ENCODE results near the gene JAG1. TPM values are rescaled to one million over a fixed set of nuclear protein-coding genes. Genes with fewer than 3 reads are reported as not detected.

Gene JAG1
- total RNA-seq, 1 donor: 5.4 TPM

DNA sequence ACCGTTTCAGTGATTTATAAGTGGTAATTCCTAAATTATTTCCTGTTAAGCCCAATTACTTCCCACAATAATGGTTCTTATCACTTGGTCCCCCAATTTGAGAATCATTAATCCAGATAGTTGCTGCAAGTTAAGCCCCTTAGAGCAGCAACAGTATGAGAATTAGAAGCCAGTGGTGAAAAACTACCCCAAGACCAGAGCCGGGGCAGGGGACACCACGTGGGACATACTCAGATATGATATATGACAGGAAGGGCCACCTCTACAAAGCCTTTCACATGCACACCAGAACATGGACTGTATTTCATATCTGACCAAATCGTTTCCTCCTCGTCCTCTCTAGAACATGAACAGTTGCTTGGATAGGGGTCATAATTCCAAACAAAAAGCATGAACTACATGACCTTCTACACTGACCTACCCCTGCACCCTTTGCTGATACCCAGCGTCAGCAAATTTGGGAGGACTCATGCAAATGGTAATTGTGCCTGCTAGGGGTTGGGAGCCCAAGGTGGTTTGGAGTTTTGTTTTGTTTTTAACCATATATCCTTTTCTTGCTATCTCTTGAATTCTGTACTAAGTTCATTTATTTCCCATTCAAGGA, 3.9 kb downstream of the JAG1 start:
- no peak for DNase-seq (ENCODE audit: low read depth in 2 of 3, low spot score in 2 of 3)

DNA sequence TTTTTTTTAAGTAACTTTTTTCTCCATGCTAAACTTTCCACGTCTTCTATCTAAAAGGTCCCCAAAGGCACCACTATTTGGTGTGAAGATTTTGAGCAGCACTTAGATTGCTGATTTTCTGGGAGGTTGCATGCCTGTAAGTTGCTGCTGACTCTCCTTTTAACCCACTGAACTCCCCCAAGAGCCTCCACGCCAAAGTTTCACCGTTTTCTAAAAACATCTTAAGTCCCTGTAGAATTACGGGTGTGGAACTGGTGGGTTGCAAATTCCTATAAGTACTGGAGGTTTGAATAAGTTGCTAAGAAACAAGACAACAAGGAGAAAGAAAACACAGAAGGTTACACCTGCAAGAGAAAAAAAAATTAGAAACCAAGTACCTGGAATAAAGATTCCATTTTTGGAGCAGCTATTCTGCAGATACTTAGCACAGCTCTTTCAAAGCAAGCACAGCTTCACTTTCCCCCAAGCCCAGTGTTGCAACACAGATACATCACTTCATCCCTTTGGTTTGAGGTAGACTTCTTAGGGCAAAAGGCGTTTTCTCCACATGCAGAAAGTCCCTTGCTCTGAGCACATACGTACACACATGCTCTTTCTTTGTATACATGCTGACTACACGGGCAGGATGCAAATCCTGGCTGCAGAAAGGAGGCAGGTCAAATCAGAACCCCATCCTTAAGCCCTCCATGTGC, 5.0 kb downstream of the JAG1 start:
- DNase-seq (ENCODE audit: low read depth in 2 of 3, low spot score in 2 of 3): no peak

DNA sequence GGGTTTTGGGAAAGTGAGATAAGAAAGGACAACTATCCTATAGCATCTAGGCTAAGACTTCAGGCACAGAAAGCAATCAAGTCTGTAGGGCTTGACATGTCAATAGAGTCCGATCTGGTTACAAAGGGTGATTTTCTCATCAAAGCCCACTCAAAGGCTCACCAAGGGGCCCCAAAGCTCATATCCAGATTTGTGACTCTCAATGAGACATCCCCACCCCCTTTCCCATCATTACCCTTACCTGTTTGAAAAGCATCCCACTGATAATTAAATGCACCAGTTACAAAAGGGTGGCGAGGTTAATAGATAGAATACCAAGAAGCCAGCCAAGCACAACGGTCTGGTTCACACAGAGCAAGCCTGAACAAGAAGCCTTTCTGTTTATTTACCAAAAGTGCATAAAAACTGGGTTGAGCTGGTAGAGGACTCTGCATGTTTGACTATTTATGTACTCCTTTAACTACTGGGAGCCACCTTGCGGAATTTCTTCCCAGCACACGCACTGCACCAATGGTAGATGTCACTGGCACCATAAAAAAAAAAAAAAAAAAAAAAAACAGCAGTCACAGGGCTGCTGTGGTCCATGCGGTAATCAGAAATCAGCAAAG, 6.1 kb downstream of the JAG1 start:
- DNase-seq (ENCODE audit: low read depth in 2 of 3, low spot score in 2 of 3): no peak

DNA sequence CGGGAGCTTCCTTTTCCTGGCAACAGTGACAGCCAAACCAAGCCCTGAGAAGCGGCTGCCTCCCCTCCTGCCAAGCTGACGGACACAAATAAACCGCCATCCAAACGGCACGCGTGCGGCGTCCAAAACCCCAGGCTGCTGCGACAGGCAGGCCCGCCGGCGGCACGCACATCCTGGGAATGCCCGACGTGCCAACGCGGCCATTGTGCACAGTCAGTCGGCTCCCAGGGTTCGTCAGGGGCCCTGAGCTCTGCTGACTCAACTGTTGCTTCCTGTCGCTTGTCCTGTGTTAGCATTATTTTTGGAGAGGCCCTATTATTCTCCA, 6.8 kb downstream of the JAG1 start:
- DNase-seq (ENCODE audit: low read depth in 2 of 3, low spot score in 2 of 3): no peak

DNA sequence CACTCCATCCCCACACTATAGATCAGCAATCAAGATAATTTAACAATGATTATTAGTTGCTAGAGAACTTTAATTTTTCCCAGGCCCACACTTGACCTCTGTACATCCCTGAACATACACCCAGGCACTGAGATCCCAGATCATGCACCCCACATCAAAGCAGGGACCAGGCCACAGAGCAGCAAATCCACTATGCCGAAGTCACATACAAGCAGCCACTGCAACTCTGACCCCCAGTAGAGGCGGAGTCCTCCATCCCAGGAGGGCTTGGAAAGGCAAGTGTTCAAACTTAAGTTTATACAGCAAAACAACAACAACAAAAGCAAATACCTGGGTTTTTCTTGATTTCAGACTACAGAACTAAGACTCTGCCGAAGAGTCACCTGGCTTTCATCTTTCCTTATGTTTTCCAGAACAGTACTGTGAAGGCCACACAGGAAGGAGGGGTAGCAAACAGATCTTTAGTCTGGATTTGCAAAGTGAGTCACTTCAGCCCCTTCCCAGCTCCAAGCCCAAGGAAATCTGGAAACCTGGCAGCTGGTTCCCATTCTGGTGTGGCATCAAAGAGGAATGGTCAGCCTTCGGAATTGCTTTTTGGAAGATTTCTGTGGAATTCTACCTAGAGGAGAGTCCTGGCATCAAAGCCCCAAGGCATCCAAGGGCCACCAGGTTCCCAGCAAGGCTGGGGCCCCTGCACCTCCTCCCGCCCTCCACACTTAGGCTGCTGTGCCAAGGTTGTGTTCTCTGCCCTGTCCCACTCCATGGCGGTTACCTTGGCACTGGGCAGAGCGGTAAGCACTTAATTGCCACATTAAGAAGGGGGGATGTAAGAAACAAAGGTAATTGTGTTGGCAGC, 7.3 kb downstream of the JAG1 start:
- no peak for DNase-seq (ENCODE audit: low read depth in 2 of 3, low spot score in 2 of 3)

DNA sequence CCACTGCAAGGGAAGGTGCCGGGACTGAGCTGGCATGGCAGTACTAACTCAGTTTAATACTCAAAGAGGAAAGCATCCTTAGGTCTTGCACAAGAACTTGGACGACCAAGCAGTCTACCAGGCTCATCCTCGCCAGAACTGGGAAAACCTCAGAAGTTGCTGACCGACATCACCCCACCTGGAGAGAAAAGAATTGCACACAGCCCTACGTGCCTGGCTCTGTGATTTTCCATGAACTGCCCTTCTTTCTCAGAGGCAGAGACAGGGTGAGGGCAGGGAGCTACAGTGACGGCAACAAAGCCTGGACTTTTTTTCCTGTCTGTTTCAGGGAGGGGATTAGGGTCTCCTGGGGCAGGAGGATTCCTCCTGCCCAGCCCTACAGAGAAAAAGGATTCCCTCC, 8.0 kb downstream of the JAG1 start:
- DNase-seq (ENCODE audit: low read depth in 2 of 3, low spot score in 2 of 3): no peak

DNA sequence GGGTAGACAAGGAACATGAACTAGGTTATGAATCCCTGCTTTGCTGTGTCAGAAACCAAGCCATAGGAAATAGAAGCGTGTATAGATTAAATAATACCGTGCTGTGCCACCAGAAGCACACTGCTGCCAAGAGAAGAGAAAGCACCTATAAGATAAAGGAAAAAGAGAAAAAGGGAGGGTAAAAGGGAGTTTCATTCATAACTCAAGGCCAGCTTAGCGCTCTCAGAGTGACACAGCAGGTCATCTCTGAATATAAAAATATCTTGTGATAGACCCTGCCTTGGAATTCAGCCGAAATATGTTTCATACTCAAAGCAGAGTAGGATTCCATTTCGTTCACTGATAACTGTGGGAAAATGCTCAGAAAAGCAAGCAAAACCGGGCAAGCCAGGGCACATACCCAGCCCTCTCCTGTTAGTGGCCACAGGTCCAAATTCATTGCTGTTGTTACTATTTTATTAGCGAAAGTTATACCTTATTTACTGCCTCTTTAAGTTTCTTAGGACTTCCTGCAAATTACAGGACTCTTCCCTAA, 8.7 kb downstream of the JAG1 start:
- no peak for DNase-seq (ENCODE audit: low read depth in 2 of 3, low spot score in 2 of 3)

DNA sequence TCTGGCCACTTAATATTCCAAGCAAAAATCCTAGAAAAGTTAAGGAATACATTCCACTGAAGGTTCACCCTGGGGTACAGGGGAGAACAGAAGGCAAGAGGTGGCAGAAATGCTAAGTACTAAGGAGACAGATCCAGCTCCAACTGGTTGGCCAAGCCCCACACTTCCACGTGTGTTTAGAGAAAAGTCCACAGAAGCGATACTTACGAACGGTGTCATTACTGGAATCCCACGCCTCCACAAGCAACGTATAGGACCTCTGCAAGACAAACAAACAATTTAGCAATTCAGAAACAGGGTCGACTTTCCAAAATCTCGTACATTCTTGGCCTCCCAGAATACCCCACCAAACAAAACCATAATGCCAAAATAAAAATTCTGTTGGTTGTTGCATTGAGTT, 10.0 kb downstream of the JAG1 start:
- no peak for DNase-seq (ENCODE audit: low read depth in 2 of 3, low spot score in 2 of 3)

DNA sequence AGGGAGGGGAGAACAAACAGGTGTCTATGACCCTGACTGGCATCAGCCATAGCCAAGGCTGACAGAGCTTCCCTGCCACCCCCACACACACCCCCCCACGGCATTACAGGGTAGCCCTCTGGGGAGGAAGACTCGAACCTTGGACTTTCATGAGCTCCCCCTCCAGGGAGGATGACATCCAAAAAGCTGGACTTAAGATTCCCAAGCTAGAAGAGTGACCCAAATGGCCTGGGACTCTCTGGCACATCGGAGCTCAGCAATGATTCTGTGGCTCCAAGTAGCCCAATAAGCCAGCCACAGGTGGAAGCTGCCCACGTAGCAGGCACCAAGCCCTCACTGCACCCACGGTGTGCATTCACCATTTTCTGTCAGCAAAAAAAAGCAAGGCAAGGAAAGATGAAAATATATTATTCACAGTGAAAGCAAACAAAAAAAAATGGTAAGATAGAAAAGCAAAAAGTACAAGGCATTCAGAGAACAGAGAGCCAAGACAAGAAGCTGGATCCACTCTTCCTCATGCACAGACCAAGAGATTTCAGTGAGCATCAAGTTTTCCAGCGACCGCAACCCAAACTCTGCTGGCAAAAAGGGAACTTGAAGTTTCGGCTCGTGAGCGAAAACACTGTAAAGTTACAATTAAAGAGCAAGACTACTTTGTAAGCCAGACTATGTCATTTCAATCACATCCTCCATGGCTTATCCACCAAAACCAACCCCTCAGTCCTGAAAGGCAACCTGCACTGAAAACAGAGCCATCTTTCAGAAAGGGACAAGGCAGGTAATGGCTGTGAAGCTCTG, 10.9 kb downstream of the JAG1 start:
- peak in 1 of 3 donors; percentile 58 for DNase-seq (ENCODE audit: low read depth in 2 of 3, low spot score in 2 of 3)

DNA sequence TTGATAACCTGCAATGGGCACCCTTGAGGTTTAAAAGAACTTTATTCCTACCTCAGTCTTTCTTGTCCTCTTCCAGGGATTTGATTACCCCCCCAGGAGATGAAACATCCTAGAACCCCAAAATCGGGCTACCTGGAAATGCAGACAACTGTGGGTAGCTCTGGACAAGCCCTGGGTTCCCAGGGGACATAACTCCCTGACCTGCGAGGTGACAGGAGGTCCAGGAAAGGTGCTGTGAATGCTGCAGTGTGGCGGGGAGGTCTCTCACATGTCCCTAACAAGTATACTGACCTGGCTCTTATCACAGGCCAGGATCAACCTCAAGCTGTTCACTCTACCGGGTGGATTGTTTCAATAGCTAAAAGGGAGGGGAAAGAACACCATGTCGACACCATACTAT, 11.6 kb downstream of the JAG1 start:
- DNase-seq (ENCODE audit: low read depth in 2 of 3, low spot score in 2 of 3): no peak

DNA sequence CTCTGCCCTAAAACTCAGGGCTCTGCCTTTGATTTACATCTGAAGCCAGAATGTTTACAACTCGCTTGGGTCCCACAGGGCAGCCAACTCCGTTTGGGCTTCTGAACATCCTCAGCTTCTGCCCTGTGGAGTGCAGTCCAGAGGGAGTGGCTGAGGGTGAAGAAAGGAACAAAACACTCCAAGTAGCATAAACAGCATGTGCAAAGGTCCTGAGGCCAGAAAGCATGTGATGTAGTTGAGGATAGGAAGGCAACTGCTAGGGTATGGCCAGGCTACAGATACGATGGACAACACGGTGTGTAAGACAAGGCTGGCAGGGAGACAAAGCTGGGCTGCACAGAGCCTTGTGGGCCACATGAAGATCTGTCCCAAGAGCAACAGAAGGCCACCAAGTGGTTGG, 12.5 kb downstream of the JAG1 start:
- no peak for DNase-seq (ENCODE audit: low read depth in 2 of 3, low spot score in 2 of 3)

DNA sequence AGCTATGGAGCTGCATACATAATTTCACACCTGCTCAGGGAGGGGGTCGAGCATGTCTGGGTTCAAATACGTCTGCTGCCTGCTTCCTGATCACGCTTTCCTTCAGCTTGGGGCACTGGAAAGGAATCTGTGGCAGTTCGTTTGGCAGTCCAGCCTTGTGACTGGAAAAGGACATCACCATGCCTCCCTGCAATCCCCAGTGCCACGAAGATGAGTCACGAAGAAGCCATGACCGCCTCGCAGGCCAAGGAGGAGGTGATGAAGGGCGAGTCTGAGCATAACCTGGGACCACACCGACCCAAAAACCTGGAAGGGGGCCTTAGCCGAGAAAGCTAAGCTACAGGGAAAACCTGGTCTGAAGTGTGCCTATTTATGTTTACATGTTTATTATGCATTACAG, 13.1 kb downstream of the JAG1 start:
- DNase-seq (ENCODE audit: low read depth in 2 of 3, low spot score in 2 of 3): no peak

DNA sequence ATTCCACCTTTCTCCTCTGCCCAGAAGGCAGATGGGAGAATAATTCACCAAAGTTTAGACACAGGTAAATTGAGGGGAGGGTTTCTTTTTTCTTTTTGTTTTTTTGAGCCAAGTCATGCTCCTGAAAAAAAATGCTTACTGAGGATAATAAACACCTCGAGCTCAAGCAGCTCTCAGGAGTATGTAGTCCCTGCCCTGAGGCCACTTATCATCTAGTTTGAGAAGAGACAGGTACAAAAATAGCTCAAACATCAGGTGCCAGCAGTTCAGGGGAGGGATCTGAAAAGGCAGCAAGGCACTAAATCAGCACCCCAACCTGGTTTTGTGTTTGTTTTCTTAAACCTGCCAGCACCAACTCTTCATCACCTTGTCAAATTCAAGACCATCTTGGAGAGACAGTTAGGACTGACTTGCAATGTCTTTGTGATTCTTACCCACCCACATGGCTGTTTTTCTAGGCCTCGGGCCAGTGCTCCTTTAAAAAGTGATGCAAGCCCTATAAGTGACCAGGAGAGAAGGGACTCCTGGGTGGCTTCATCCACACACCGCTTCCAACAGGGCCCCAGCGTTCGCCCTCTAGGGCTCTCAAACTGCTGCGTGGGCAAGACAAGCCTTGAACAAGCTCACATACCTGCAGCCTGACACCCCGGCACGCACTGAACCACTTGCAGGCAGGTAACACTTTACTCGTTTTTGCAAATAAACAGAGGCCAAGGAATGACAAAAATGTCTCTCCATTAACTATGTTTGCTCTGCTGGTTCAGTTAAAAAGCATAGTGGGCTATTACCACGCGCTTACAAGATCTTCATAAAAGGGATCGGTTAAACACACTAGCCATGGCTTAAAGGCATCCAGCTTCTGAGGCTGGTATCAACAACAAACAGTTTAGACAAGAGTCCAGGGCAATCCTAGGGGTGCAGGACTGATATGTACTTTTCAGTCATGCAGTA, 13.9 kb downstream of the JAG1 start:
- no peak for DNase-seq (ENCODE audit: low read depth in 2 of 3, low spot score in 2 of 3)

DNA sequence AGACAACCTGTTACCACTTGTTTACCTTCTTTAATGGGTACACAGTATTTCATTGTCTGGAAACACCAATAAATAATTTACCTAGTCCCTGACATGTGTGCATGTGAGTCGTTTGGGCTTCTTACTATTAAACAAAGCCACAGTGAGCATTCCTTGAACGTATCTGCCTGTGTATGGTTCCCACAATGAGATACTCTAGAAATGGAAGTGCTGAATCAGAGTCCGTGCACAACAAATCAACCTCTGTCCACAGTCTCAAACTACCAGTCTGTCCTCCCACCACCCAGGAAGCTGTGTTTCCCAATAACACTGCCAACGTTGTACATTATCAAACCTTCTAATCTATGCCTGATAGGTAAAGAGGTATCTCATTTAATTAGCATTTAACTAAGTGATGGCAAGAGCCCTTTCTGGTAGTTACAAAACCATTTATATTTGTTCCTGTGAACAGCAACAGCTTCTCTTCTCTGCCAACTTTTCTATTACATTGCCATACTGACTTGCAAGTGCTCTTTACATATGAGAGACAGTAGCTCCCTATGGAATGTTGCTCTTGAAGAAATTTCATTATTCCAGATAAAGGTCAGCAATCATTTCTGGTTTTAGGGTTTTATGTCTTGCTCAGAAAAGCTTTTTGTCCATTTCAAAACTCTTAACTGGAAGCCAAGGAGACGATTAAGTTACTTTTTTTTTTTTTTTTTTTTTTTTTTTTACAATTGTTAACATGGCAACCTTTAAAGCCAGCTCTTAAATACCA, 14.7 kb downstream of the JAG1 start:
- DNase-seq (ENCODE audit: low read depth in 2 of 3, low spot score in 2 of 3): no peak

DNA sequence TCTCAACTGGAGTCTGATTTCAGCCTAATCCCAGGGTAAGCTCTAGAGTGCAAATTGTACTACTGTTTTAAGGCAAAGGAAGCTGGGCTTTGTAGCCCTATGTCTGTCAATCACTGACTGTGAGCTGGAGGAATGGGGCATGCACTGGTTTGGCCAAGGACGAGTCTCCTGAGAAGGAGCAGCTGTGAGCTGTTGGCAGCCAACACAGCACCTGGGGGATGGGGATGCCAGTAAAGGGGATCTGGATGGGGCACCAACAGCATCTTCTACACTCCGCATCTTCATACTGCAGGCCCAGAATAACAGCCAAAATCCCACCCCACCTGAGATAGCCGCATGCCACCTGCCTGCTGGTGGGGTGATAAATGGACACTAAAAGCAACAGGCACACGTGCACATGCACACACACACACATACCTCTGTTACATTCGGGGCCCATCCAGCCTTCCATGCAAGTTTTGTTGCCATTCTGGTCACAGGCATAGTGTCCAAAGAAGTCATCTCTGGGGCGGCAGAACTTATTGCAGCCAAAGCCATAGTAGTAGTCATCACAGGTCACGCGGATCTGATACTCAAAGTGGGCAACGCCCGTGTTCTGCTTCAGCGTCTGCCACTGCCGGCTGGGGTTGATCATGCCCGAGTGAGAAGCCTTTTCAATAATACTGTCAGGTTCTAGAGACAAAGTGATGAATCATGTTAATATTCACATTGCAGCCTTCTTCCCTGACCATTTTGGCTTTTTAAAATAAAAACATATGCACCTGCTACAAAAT, 15.6 kb downstream of the JAG1 start:
- DNase-seq (ENCODE audit: low read depth in 2 of 3, low spot score in 2 of 3): no peak

DNA sequence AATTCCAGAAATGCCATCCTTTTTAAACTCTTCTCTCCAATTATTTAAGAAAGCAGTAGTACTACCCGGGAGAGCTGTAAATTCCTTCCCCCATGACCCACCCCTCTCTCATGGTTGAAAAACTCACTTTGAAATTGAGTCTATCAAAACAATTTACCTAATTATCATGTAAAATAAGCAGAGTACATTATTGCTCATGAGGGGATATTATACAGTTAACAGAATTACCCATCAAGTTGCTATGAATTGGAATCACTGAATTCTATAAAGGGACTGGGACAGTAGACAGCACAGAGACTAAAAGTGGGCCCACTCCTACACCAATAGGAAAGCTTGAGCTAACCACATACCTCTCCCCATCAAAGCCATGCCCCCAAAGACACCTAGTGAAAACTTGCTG, 16.3 kb downstream of the JAG1 start:
- no peak for DNase-seq (ENCODE audit: low read depth in 2 of 3, low spot score in 2 of 3)

DNA sequence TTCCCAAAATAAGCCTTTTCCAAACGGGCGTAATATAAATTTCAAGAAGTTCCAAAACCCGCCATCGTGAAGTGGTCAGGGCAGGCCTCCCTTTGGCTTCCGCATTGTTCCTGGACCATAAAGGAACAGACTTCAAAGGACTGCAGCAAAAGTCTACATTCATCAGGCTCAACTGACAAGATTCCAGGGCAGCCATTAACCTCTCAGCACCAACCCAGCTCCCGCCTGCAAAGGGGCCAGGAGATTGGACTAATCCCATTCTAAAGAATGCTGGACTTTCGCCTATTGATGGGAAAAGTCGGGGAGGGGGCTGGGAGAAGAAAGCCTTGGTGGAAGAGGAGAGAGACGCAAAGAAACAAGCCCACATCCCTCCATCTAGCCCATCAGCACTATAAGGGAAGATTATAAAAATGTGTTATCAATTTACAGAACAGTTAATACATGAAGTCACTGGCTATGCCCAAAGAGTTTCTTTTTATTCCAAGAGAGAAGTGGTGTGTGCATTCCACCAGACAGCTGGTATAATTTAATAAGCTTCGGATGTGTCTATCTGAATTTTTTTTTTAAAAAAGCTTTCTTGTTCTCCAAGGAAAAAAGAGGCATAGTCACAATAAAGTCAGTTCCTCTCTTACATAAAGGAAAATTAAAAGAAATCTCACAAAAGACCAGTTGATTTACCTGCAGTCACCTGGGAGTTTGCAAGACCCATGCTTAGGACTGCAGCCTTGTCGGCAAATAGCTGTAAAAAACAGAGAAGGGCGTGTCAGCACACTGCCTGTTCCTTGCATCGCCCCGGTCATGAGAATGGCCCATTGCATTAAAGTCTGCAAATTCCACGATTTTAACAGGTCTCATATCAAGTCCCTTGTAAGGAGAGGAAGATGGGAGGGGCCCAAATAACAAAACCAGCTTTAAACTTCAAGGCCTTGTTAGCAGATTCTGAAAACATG, 17.8 kb downstream of the JAG1 start:
- DNase-seq (ENCODE audit: low read depth in 2 of 3, low spot score in 2 of 3): no peak

Measured in hematopoietic multipotent progenitor cell (in vitro differentiated cells).